Loucy (cell line): ENCODE data around the gene BPIFB4.
"Not testable (repeated sequence)": the region's sequence is repeated elsewhere in the genome, so short reads cannot be mapped to it uniquely, and the experiment has no call there.

ENCODE experiments used
- H2AFZ ChIP-seq: fragments of 200-600 bp; sonication (generic); 2 replicates; pipeline ENCODE4 v1.6.0; 2016; ENCODE audit warnings: antibody characterized with exemption, mild to moderate bottlenecking, low read length, moderate library complexity
- H3F3A ChIP-seq: fragments of 200-600 bp; 2 replicates; pipeline ENCODE4 v1.6.0; 2016; ENCODE audit warnings: antibody characterized with exemption, low read depth, mild to moderate bottlenecking
- H3K27me3 ChIP-seq: fragments of 200-600 bp; sonication (generic); 2 replicates; pipeline ENCODE4 v1.6.1; 2014; ENCODE audit warnings: low read length, mild to moderate bottlenecking; ENCODE audit not compliant: insufficient read depth, poor library complexity, severe bottlenecking
- H3K36me3 ChIP-seq: fragments of 200-600 bp; sonication (generic); 2 replicates; pipeline ENCODE4 v1.6.1; 2016; ENCODE audit warnings: low read length; ENCODE audit not compliant: insufficient read depth
- H3K4me1 ChIP-seq: fragments of 200-600 bp; sonication (generic); 2 replicates; pipeline ENCODE4 v1.5.1; 2014; ENCODE audit warnings: low read length, mild to moderate bottlenecking; ENCODE audit not compliant: insufficient read depth, poor library complexity, severe bottlenecking
- H3K4me2 ChIP-seq: fragments of 200-600 bp; sonication (generic); 2 replicates; pipeline ENCODE4 v1.6.0; 2014; ENCODE audit warnings: antibody characterized with exemption, low read length, low read depth, mild to moderate bottlenecking; ENCODE audit not compliant: poor library complexity, severe bottlenecking
- H3K4me3 ChIP-seq: fragments of 200-600 bp; sonication (generic); 2 replicates; pipeline ENCODE4 v1.5.1; 2014; ENCODE audit warnings: low read length, mild to moderate bottlenecking, mixed read lengths; ENCODE audit not compliant: poor library complexity, severe bottlenecking
- H3K79me2 ChIP-seq: fragments of 200-600 bp; sonication (generic); 2 replicates; pipeline ENCODE4 v1.6.1; 2014; ENCODE audit warnings: low read length; ENCODE audit not compliant: insufficient read depth
- H3K9ac ChIP-seq: fragments of 200-600 bp; sonication (generic); 2 replicates; pipeline ENCODE4 v1.6.0; 2014; ENCODE audit warnings: mild to moderate bottlenecking, low read depth, low read length, moderate library complexity; ENCODE audit not compliant: poor library complexity, severe bottlenecking
- H3K9me2 ChIP-seq: fragments of 200-600 bp; sonication (generic); replicated peaks from 2 replicates; pipeline ENCODE4 v1.6.1; 2016; ENCODE audit warnings: low read depth, low read length, mixed read lengths
- H3K9me3 ChIP-seq: fragments of 200-600 bp; sonication (generic); 2 replicates; pipeline ENCODE4 v1.6.1; 2014; ENCODE audit warnings: mild to moderate bottlenecking, antibody characterized with exemption, low read length, low read depth; ENCODE audit not compliant: insufficient read depth
- H4K20me1 ChIP-seq: fragments of 200-600 bp; sonication (generic); 2 replicates; pipeline ENCODE4 v1.6.0; 2014; ENCODE audit warnings: antibody characterized with exemption, low read length, mild to moderate bottlenecking; ENCODE audit not compliant: insufficient read depth, poor library complexity, severe bottlenecking
- CTCF ChIP-seq: fragments of 200-600 bp; sonication (generic); conservative IDR thresholded peaks from 2 replicates; pipeline ENCODE4 v1.5.1; 2014; ENCODE audit warnings: mild to moderate bottlenecking, antibody characterized with exemption, low read length
- EZH2phosphoT487 ChIP-seq: fragments of 200-600 bp; IDR thresholded peaks from 2 replicates; pipeline ENCODE4 v1.6.1; 2018; ENCODE audit warnings: antibody characterized with exemption, mild to moderate bottlenecking, moderate library complexity, borderline replicate concordance

Gene BPIFB4

GRCh38 chr20:33113387-33113908 is 34.0 kb downstream of the BPIFB4 start:
- H3K4me3 ChIP-seq, result no peak overlapping the region
- TF ChIP-seq EZH2phosphoT487, result no peak
- no peak for TF ChIP-seq CTCF
- no peaks in the 10 kb centered on the region for H3K27me3 ChIP-seq
- H3K79me2 ChIP-seq, result no peaks in the 10 kb centered on the region
- no peaks in the 10 kb centered on the region for H4K20me1 ChIP-seq
- H3K4me1 ChIP-seq, result no peaks in the 10 kb centered on the region
- H3F3A ChIP-seq, result no peaks in the 10 kb centered on the region
- no peak overlapping the region for H3K4me2 ChIP-seq
- H3K9ac ChIP-seq, result no peak overlapping the region
- H3K9me3 ChIP-seq, result no peaks in the 10 kb centered on the region
- H2AFZ ChIP-seq, result peak overlapping the region; percentile 59; the same call in 1 of the 2 replicates
- H3K36me3 ChIP-seq, result no peaks in the 10 kb centered on the region
- no peaks in the 10 kb centered on the region for H3K9me2 ChIP-seq

- not testable (repeated sequence) for H3K9me3 ChIP-seq, H3K27me3 ChIP-seq, H2AFZ ChIP-seq, H3F3A ChIP-seq, H4K20me1 ChIP-seq, H3K9me2 ChIP-seq, H3K4me2 ChIP-seq, H3K9ac ChIP-seq, H3K36me3 ChIP-seq, H3K79me2 ChIP-seq, H3K4me1 ChIP-seq, H3K4me3 ChIP-seq
Observed at GRCh38 chr20:33115501-33115900, 36.1 kb downstream of the BPIFB4 start.

GRCh38 chr20:33119725-33120720 is 40.6 kb downstream of the BPIFB4 start:
- H3K4me3 ChIP-seq, result no peak overlapping the region

More at GRCh38 chr20:33119725-33120720, 40.6 kb downstream of the BPIFB4 start:
- no peaks in the 10 kb centered on the region for H3K27me3 ChIP-seq
- no peaks in the 10 kb centered on the region for H4K20me1 ChIP-seq
- TF ChIP-seq CTCF (no peak), EZH2phosphoT487 (no peak)
- H3K4me1 ChIP-seq, result no peaks in the 10 kb centered on the region
- no peaks in the 10 kb centered on the region for H3K79me2 ChIP-seq
- no peaks in the 10 kb centered on the region for H3K9me3 ChIP-seq
- no peak overlapping the region for H3K9ac ChIP-seq
- no peaks in the 10 kb centered on the region for H3K36me3 ChIP-seq
- H3K9me2 ChIP-seq, result no peaks in the 10 kb centered on the region
- H3K4me2 ChIP-seq, result no peak overlapping the region
- no peak overlapping the region for H2AFZ ChIP-seq
- H3F3A ChIP-seq, result no peaks in the 10 kb centered on the region
